AG10803 (cell line): ENCODE measurements around the gene PTPRE.

ENCODE experiments used
- DNase-seq: peaks from one replicate; pipeline ENCODE4 v3.0.0; 2010; ENCODE audit warnings: low read depth
- H3K4me3 ChIP-seq: 2 replicates; pipeline ENCODE4 v1.5.1; 2011; ENCODE audit warnings: mild to moderate bottlenecking, low read length, control low read depth
- TF ChIP-seq, protein P1 (sequence below): conservative IDR thresholded peaks from 2 replicates; pipeline ENCODE4 v1.5.1; 2011; ENCODE audit warnings: mild to moderate bottlenecking, low read length, control low read depth, inconsistent platforms

The PTPRE gene

GRCh38 chr10:127912607-127913367 lies 5.9 kb downstream of the PTPRE start:
- TF ChIP-seq, protein P1, sequence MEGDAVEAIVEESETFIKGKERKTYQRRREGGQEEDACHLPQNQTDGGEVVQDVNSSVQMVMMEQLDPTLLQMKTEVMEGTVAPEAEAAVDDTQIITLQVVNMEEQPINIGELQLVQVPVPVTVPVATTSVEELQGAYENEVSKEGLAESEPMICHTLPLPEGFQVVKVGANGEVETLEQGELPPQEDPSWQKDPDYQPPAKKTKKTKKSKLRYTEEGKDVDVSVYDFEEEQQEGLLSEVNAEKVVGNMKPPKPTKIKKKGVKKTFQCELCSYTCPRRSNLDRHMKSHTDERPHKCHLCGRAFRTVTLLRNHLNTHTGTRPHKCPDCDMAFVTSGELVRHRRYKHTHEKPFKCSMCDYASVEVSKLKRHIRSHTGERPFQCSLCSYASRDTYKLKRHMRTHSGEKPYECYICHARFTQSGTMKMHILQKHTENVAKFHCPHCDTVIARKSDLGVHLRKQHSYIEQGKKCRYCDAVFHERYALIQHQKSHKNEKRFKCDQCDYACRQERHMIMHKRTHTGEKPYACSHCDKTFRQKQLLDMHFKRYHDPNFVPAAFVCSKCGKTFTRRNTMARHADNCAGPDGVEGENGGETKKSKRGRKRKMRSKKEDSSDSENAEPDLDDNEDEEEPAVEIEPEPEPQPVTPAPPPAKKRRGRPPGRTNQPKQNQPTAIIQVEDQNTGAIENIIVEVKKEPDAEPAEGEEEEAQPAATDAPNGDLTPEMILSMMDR, result no peak
- H3K4me3 ChIP-seq, result no peak overlapping the region
- no peak for DNase-seq

GRCh38 chr10:127913368-127913759 lies 6.5 kb downstream of the PTPRE start:
- no peak overlapping the region for H3K4me3 ChIP-seq
- TF ChIP-seq, protein P1, result no peak
- DNase-seq, result no peak

GRCh38 chr10:127915324-127915723 lies 8.4 kb downstream of the PTPRE start:
- DNase-seq, result no peak
- TF ChIP-seq, protein P1, result no peak
- no peak overlapping the region for H3K4me3 ChIP-seq

DNA sequence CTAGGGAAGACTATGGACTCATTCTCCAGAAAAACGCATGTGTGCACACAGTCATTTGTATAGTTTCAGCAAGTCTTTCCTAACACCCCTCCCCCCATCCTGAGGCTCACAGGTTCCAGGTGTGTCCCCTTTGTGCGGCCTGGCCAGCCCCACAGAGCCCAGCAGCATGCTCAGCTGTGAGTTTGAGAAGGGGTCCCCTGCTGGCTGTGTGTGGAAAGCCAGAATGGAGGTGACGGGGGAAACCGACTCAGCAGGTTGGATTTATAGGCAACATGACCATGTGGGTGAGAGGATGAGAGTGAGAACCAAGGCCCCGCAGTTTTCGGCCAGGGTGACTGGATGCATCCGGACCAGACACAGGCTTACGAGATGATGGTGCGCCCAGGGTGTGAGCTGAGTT lies 9.9 kb downstream of the PTPRE start:
- TF ChIP-seq, protein P1, result no peak
- DNase-seq, result no peak
- no peak overlapping the region for H3K4me3 ChIP-seq

GRCh38 chr10:127918572-127918971 lies 11.7 kb downstream of the PTPRE start:
- H3K4me3 ChIP-seq, result no peak overlapping the region
- DNase-seq, result no peak
- TF ChIP-seq, protein P1, result no peak

DNA sequence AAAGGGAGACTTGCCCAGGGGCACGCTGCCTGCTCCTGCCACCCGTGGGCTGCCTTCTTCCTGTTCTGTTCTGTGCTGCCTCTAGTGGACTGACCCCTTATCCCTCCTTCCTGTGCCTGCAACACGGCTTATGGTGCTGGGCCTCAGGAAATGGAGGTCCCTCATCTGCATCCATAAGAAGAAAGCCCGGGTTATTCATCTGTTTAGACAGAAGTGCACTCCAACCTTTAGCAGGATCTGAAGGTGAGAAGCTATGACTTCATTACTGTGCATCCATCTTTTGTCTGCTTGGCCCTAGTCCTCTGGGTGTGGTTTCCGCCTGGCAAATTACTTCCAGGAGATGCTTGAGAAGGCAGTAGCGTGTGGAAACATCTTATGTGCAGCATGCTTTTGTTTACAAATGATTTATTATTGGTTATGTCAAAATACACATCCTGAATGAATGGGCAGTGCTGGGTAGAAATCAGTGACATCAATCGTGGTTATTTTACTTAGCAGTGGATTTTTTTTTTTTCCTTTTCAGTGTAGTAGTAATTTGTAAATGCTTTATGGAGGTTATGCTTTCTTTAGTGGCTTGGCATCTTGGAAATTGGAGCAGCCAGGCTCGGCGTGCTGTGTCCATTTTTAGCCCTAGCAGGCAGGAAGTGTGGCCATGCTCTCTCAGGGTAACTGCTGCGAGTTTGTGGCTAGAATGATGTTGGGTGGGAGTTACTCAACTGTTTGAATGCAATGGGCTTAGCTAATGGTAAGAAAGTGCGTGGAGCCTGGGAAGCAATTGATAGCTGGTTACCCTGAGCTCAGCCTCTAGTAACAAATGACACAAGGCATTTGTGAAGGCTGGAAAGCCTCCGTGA lies 12.7 kb downstream of the PTPRE start:
- peak; percentile 92 for DNase-seq
- TF ChIP-seq, protein P1, result peak; percentile 33
- H3K4me3 ChIP-seq, result no peak overlapping the region
